Fibroblast of the aortic adventitia (primary cell): ENCODE results near the gene LHFPL3. TPM values are rescaled to one million over a fixed set of nuclear protein-coding genes. Genes with fewer than 3 reads are reported as not detected.

Source experiments
- DNase-seq: peaks from one replicate; pipeline ENCODE4 v3.0.0-alpha.2; 2010; ENCODE audit warnings: low read depth
- H3K4me3 ChIP-seq: 2 replicates; pipeline ENCODE4 v1.5.1; 2011; ENCODE audit warnings: low read depth, mild to moderate bottlenecking, control low read depth, low read length, moderate library complexity
- total RNA-seq: library from RNA; depleted of rRNA; stranded (reverse); fragments of >200 nt; gene quantifications from 2 replicates; pipeline ENCODE4 v1.2.3, GENCODE V29; 2012; ENCODE audit warnings: low replicate concordance
- TF ChIP-seq, protein P1 (sequence below): IDR thresholded peaks from 2 replicates; pipeline ENCODE4 v1.5.1; 2011; ENCODE audit warnings: mild to moderate bottlenecking, low read length, control low read depth, inconsistent platforms; ENCODE audit not compliant: insufficient read depth

Gene LHFPL3
- total RNA-seq, 1 donor = not detected

DNA sequence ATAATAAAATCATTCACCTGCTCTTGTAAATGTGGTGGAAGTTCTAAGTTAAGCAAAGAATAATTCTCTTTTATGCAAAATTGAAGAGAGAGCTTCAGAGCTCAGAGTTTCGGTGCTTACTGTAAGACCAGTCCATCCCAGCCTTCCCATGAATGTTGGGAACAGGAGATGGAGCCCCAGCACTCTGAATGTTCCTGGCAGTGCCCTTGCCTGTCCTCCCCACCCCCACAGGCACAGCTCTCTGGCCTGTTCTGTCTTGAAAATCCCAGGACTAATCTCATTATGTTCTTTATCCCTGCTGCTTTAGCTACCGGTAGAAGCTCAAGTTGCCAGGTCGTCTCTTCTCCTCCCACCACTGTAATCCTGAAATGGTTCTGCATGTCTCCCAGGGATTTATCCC is 29.1 kb upstream of the LHFPL3 start:
- TF ChIP-seq, protein P1, sequence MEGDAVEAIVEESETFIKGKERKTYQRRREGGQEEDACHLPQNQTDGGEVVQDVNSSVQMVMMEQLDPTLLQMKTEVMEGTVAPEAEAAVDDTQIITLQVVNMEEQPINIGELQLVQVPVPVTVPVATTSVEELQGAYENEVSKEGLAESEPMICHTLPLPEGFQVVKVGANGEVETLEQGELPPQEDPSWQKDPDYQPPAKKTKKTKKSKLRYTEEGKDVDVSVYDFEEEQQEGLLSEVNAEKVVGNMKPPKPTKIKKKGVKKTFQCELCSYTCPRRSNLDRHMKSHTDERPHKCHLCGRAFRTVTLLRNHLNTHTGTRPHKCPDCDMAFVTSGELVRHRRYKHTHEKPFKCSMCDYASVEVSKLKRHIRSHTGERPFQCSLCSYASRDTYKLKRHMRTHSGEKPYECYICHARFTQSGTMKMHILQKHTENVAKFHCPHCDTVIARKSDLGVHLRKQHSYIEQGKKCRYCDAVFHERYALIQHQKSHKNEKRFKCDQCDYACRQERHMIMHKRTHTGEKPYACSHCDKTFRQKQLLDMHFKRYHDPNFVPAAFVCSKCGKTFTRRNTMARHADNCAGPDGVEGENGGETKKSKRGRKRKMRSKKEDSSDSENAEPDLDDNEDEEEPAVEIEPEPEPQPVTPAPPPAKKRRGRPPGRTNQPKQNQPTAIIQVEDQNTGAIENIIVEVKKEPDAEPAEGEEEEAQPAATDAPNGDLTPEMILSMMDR = no peak
- no peak for DNase-seq
- no peak overlapping the region for H3K4me3 ChIP-seq

DNA sequence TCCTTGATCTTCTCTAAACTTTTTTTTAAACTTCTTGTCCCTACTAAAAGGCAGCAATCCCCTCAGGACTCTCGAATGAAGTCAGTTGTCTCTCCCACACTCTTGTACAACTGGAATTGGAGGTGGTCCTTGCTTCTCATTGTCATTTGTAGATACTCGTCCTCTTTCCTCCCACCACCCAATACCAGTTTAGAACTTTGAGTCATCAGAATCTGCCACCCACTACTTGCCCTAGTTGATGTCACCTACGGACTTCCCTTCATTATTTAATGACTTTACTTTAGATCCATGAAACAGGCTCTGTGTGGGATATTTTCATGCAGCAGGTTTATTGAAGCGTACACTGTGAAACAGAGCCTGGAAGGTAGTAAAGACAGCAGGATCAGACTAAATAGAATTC is 28.6 kb upstream of the LHFPL3 start:
- DNase-seq = no peak
- TF ChIP-seq, protein P1 = no peak
- H3K4me3 ChIP-seq = no peak overlapping the region

DNA sequence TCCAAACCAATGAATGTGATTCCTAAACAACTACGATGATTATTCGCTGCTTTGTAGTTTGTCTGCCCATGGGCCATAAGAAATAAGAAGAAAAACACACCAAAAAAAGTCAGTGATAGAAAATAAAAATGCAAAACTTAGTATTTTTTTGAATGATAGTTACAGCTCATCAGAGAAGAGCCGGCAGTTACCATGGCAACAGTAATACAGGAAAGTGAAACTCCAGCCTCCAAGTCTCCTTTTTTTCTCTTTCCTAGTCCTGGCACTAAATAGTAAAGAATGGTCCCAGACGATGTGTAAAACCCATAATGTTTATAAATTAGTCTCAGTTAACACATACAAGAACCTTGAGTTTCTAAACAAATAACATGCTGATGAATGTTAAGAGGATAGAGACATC is 21.6 kb upstream of the LHFPL3 start:
- no peak for DNase-seq
- TF ChIP-seq, protein P1 = no peak
- no peak overlapping the region for H3K4me3 ChIP-seq

DNA sequence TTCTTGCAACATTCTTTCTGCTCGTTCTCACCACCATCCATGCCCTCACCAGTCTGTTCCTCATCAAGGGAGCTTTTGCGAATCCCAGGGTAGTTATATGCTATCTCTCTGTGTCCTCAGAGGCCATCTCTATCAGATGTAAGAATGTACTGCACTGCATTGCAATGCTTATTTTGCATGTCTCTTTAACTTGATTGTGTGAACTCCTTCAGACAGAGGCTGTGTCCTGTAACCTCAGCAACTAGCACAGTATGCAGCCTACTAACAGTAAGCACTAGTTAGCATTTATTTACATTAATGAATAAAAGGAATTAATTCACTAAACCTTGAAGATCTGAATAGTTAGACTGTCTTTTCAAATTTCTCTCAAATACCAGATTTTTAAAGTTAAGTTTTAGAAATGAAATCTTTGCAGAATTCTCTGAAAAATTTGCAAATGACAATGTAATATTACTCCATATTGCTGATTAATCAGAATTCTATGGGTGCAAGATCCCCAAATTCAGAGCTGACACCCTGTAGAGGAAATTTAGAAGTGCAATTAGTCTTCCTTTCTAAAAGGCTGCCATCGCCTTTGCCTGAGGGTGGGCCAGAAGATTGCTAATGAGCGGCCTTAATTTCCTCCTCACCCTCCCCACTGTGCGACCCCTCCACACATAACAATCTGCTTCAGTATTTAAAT is 10.3 kb upstream of the LHFPL3 start:
- no peak for DNase-seq
- no peak overlapping the region for H3K4me3 ChIP-seq
- TF ChIP-seq, protein P1 = no peak

DNA sequence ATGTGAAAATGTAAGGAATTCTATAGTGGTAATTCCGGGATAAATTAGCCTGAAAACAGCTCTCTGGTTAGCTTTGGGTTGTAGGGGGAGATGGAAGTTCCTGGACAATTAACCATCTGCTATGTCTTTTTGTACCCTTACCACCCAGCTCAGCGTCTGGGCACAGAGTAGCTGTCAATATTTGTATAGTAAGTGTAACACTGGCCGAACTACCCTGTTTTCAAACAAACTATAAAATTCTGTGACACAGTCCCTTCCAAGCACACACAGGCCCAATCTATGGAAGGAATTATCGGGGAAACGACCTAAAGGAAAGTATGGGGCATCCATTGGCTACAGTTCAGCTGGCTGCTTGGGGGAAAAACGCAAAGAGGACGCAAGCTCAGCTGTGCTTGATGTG is 869 bp upstream of the LHFPL3 start:
- H3K4me3 ChIP-seq = no peak overlapping the region
- TF ChIP-seq, protein P1 = no peak
- DNase-seq = no peak

DNA sequence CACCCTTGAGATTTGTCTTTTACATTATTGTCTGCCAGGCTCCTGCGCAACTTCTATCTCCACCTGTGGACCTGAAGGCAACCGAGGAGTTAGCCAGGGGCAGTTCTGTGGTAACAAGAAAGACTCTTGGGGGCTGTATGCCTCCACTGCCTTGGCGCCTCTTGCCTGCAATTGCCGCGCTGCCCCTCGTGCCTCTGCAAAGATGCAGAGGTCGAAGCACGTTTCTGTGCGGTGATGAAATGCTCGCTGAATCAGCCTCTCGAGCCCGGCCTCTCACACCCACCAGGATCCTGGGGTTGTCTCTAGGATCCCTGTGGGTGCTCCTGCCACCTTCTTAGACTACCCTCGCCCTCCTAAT is 486 bp upstream of the LHFPL3 start:
- TF ChIP-seq, protein P1 = no peak
- no peak for DNase-seq
- H3K4me3 ChIP-seq = no peak overlapping the region
